SK-N-SH (cell line): Measurements from ENCODE around the gene GCM1. TPM values are rescaled to one million over a fixed set of nuclear protein-coding genes. Genes with fewer than 3 reads are reported as not detected.

ENCODE experiments used
- CTCF ChIA-PET: fragments of 300-600, 350-600 bp; formaldehyde crosslinking; extraction: SDS; loops from one replicate; lab custom pipeline; 2021; lab: Yijun Ruan, JAX
- POLR2A ChIA-PET: fragments of 350-600 bp; sonication (Branson Sonifier 250); formaldehyde crosslinking; extraction: SDS; loops from one replicate; lab custom pipeline; 2020; ENCODE audit warnings: antibody characterized with exemption, inconsistent platforms; lab: Yijun Ruan, JAX
- DNase-seq: peaks from one replicate; pipeline ENCODE4 v3.0.0; 2012
- H2AFZ ChIP-seq: fragments of 200-600 bp; sonication (generic); 2 replicates; pipeline ENCODE4 v1.8.1; 2016; ENCODE audit warnings: antibody characterized with exemption, mild to moderate bottlenecking, low read depth
- H3F3A ChIP-seq: fragments of 200-600 bp; sonication (generic); replicated peaks from 2 replicates; pipeline ENCODE3; 2016; ENCODE audit warnings: antibody characterized with exemption, mild to moderate bottlenecking; ENCODE audit not compliant: insufficient read depth
- H3K27ac ChIP-seq, 2 experiments: fragments of 200-500 bp in 1 of 2; fragments of 200-600 bp in 1 of 2; sonication (Bioruptor generic) in 1 of 2; sonication (generic), shearing (Covaris generic) in 1 of 2; 2 replicates each; pipeline versions ENCODE4 v1.5.1 to v1.6.1; 2014 to 2016; ENCODE audit warnings: low read depth in 2 of 2, inconsistent platforms in 1 of 2, low read length in 1 of 2, mild to moderate bottlenecking in 1 of 2, mixed read lengths in 1 of 2
- H3K27me3 ChIP-seq: fragments of 200-600 bp; sonication (generic), shearing (Covaris generic); 2 replicates; pipeline ENCODE4 v1.6.1; 2016; ENCODE audit warnings: mixed run types; ENCODE audit not compliant: insufficient read depth
- H3K36me3 ChIP-seq, 2 experiments: fragments of 200-500 bp in 1 of 2; fragments of 200-600 bp in 1 of 2; sonication (Bioruptor generic) in 1 of 2; sonication (generic) in 1 of 2; replicated peaks in 1 of 2; 2 replicates each; pipeline versions ENCODE3 to v1.5.1; 2014 to 2016; ENCODE audit warnings: low read length in 1 of 2, mild to moderate bottlenecking in 1 of 2; ENCODE audit not compliant: insufficient read depth in 2 of 2, control insufficient read depth in 1 of 2
- H3K4me1 ChIP-seq, 2 experiments: fragments of 200-500 bp in 1 of 2; fragments of 200-600 bp in 1 of 2; sonication (Bioruptor generic) in 1 of 2; sonication (generic), shearing (Covaris generic) in 1 of 2; 2 replicates each; pipeline versions ENCODE4 v1.5.1 to v1.6.1; 2014 to 2016; ENCODE audit warnings: low read depth in 1 of 2, low read length in 1 of 2, mixed run types in 1 of 2; ENCODE audit not compliant: insufficient read depth in 2 of 2, control insufficient read depth in 1 of 2
- H3K4me2 ChIP-seq: fragments of 200-600 bp; sonication (generic), shearing (Covaris generic); 2 replicates; pipeline ENCODE4 v1.6.1; 2017; ENCODE audit warnings: mixed run types
- H3K4me3 ChIP-seq, 2 experiments: fragments of 200-500 bp in 1 of 2; fragments of 200-600 bp in 1 of 2; sonication (Bioruptor generic) in 1 of 2; sonication (generic), shearing (Covaris generic) in 1 of 2; 2 replicates each; pipeline versions ENCODE4 v1.5.1 to v1.8.1; 2014 to 2016; ENCODE audit warnings: low read depth in 2 of 2, inconsistent platforms in 1 of 2, low read length in 1 of 2, mild to moderate bottlenecking in 1 of 2, mixed read lengths in 1 of 2, moderate library complexity in 1 of 2
- H3K79me2 ChIP-seq: fragments of 200-600 bp; sonication (generic); 2 replicates; pipeline ENCODE4 v1.8.1; 2017; ENCODE audit warnings: mild to moderate bottlenecking; ENCODE audit not compliant: insufficient read depth
- H3K9ac ChIP-seq: fragments of 200-600 bp; sonication (generic); 2 replicates; pipeline ENCODE4 v1.6.1; 2017; ENCODE audit warnings: mixed run types
- H3K9me2 ChIP-seq: fragments of 200-600 bp; sonication (generic); 2 replicates; pipeline ENCODE4 v1.6.1; 2017; ENCODE audit warnings: mixed run types
- H3K9me3 ChIP-seq: fragments of 200-600 bp; sonication (generic); 2 replicates; pipeline ENCODE4 v1.6.1; 2017; ENCODE audit warnings: mixed run types, mild to moderate bottlenecking, moderate library complexity
- H4K20me1 ChIP-seq: fragments of 200-600 bp; sonication (generic); 2 replicates; pipeline ENCODE4 v1.6.1; 2017; ENCODE audit warnings: mild to moderate bottlenecking, mixed run types; ENCODE audit not compliant: insufficient read depth
- CHD2 ChIP-seq: fragments of 150-350 bp; IDR thresholded peaks from 2 replicates; pipeline ENCODE4 v1.6.1; 2018; ENCODE audit warnings: low read length; ENCODE audit not compliant: partially characterized antibody
- ELF1 ChIP-seq: IDR thresholded peaks from 2 replicates; pipeline ENCODE4 v1.4.0; 2012
- EZH2phosphoT487 ChIP-seq: fragments of 200-600 bp; sonication (generic); IDR thresholded peaks from 2 replicates; pipeline ENCODE4 v1.6.1; 2017; ENCODE audit warnings: low read depth, mixed run types, mild to moderate bottlenecking, antibody characterized with exemption, moderate library complexity, borderline replicate concordance
- GABPA ChIP-seq: IDR thresholded peaks from 2 replicates; pipeline ENCODE4 v1.4.0; 2012; ENCODE audit warnings: low read depth, mild to moderate bottlenecking
- GATA2 ChIP-seq: sonication (generic); formaldehyde crosslinking; IDR thresholded peaks from 2 replicates; pipeline ENCODE4 v1.5.0; 2020; ENCODE audit warnings: mild to moderate bottlenecking, missing genetic modification reagents
- JUND ChIP-seq: IDR thresholded peaks from 2 replicates; pipeline ENCODE4 v1.4.0; 2012
- NFIC ChIP-seq: IDR thresholded peaks from 2 replicates; pipeline ENCODE4 v1.4.0; 2012; ENCODE audit warnings: borderline replicate concordance
- NRF1 ChIP-seq: IDR thresholded peaks from 2 replicates; pipeline ENCODE4 v1.6.1; 2012; ENCODE audit warnings: low read depth, mild to moderate bottlenecking, low read length
- POLR2AphosphoS5 ChIP-seq: IDR thresholded peaks from 2 replicates; pipeline ENCODE4 v1.6.1; 2012; ENCODE audit warnings: low read depth, low read length
- RXRA ChIP-seq: IDR thresholded peaks from 2 replicates; pipeline ENCODE4 v1.4.0; 2012; ENCODE audit warnings: low read depth, mild to moderate bottlenecking, borderline replicate concordance
- SIN3A ChIP-seq: IDR thresholded peaks from 2 replicates; pipeline ENCODE4 v1.6.1; 2012; ENCODE audit warnings: low read depth, mild to moderate bottlenecking, low read length, moderate library complexity, borderline replicate concordance
- SMC3 ChIP-seq: IDR thresholded peaks from 2 replicates; pipeline ENCODE4 v1.6.1; 2012; ENCODE audit warnings: low read depth, low read length, improper control_type of control experiment
- TEAD4 ChIP-seq: IDR thresholded peaks from 2 replicates; pipeline ENCODE4 v1.4.0; 2012; ENCODE audit warnings: mild to moderate bottlenecking, borderline replicate concordance; ENCODE audit not compliant: insufficient read depth
- YY1 ChIP-seq: IDR thresholded peaks from 2 replicates; pipeline ENCODE4 v1.4.0; 2012; ENCODE audit warnings: low read depth, mild to moderate bottlenecking
- WGBS: methylation state at CpG from one replicate; pipeline ENCODE4 v1.1.6; 2017; ENCODE audit warnings: low lambda C conversion rate; 5-methylcytosine and 5-hydroxymethylcytosine counted together
- polyA plus RNA-seq, 3 experiments: library from polyadenylated mRNA; depleted of rRNA; stranded (reverse); fragments of >200 nt; gene quantifications; 2 replicates each; pipeline ENCODE4 v1.2.3, GENCODE V29; 2012
- TF ChIP-seq, protein P1 (sequence below): fragments of 150-350 bp; IDR thresholded peaks from 2 replicates; pipeline ENCODE4 v1.6.1; 2016; ENCODE audit warnings: mild to moderate bottlenecking, low read depth, low read length
- TF ChIP-seq, protein P2 (sequence below): fragments of 200-600 bp; sonication (generic); IDR thresholded peaks from 2 replicates; pipeline ENCODE4 v1.6.1; 2017; ENCODE audit warnings: antibody characterized with exemption, mild to moderate bottlenecking, moderate library complexity
- TF ChIP-seq, protein P3 (sequence below): IDR thresholded peaks from 2 replicates; pipeline ENCODE4; 2012
- TF ChIP-seq, protein P4 (sequence below): fragments of 150-350 bp; IDR thresholded peaks from 2 replicates; pipeline ENCODE4 v1.6.1; 2017; ENCODE audit warnings: antibody characterized with exemption, low read length, low read depth, borderline replicate concordance
- TF ChIP-seq, protein P5 (sequence below): IDR thresholded peaks from 2 replicates; pipeline ENCODE4 v1.4.0; 2012; ENCODE audit warnings: low read depth, borderline replicate concordance

Gene GCM1
- polyA plus RNA-seq, 1 of the 3 experiments (the other 2 are of a cell fraction) = not detected

DNA sequence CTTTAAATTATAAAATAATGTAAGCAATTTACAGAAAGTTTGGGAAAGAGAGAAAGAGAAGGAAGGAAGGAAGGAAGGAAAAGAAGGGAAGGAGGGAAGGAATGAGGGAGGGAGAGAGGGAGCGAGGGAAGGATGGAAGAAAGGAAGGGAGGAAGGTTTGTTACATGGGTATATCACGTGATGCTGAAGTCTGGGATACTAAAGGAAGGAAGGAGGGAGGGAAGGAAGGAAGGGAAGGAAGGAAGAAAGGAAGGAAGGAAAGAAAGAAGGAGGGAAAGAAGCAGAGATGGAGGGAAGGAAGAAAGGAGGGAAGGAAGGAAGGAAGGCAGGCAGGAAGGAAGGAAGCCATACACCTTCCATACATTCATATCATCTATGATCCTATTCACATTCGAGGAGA, 48.9 kb upstream of the GCM1 start:
- POLR2A ChIA-PET = no interaction called here
- Histone ChIP-seq H3K4me1 (no peaks in the 10 kb centered on the region), H3K4me2 (no peak overlapping the region), H3F3A (no peaks in the 10 kb centered on the region), H3K9me3 (no peaks in the 10 kb centered on the region), H3K9ac (no peak overlapping the region), H3K27ac (no peak overlapping the region), H3K79me2 (no peaks in the 10 kb centered on the region), H3K9me2 (no peaks in the 10 kb centered on the region), H3K27me3 (no peaks in the 10 kb centered on the region), H2AFZ (no peak overlapping the region), H4K20me1 (no peaks in the 10 kb centered on the region), H3K4me3 (no peak overlapping the region), H3K36me3 (no peaks in the 10 kb centered on the region)
- TF ChIP-seq GATA2 (CRISPR knock-in tag) (no peak), YY1 (no peak), POLR2AphosphoS5 (no peak)
- TF ChIP-seq, protein P1, sequence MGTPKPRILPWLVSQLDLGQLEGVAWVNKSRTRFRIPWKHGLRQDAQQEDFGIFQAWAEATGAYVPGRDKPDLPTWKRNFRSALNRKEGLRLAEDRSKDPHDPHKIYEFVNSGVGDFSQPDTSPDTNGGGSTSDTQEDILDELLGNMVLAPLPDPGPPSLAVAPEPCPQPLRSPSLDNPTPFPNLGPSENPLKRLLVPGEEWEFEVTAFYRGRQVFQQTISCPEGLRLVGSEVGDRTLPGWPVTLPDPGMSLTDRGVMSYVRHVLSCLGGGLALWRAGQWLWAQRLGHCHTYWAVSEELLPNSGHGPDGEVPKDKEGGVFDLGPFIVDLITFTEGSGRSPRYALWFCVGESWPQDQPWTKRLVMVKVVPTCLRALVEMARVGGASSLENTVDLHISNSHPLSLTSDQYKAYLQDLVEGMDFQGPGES = no peak
- CTCF ChIA-PET = no interaction called here
- DNase-seq = no peak
- WGBS = 33% methylated on average over 3 of the region's 3 CpGs

DNA sequence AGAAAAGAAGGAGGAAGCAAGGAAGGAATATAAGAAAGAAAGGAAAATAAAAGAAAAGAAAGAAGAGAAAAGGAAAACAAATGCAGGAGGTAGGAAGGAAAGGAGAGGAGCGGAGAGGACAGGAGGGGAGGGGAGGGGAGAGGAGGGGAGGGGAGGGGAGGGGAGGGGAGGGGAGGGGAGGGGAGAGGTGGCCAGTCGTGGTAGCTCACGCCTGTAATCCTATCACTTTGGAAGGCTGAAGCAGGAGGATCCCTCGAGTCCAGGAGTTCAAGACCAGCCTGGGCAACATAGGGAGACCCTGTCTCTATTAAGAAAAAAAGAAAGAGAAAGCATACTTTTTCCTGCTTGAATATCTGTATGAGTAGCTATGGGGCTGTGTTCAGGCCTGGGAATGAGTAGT, 46.4 kb upstream of the GCM1 start:
- Histone ChIP-seq H3K9me2 (no peaks in the 10 kb centered on the region), H3K27ac (no peak overlapping the region), H3F3A (no peaks in the 10 kb centered on the region), H3K27me3 (no peaks in the 10 kb centered on the region), H3K4me3 (no peak overlapping the region), H3K4me2 (no peak overlapping the region), H3K9ac (no peak overlapping the region), H4K20me1 (no peaks in the 10 kb centered on the region), H3K36me3 (no peaks in the 10 kb centered on the region), H2AFZ (no peak overlapping the region), H3K4me1 (no peaks in the 10 kb centered on the region), H3K79me2 (no peaks in the 10 kb centered on the region)
- 46% methylated on average over 4 of the region's 4 CpGs for WGBS
- no peak for DNase-seq
- POLR2A ChIA-PET = no interaction called here
- CTCF ChIA-PET = no interaction called here
- TF ChIP-seq TEAD4 (no peak), NRF1 (no peak), GABPA (no peak), NFIC (no peak), SMC3 (no peak), JUND (no peak), ELF1 (no peak), SIN3A (no peak), GATA2 (CRISPR knock-in tag) (no peak), RXRA (no peak), CHD2 (no peak), YY1 (no peak), EZH2phosphoT487 (no peak)
- TF ChIP-seq, protein P2, sequence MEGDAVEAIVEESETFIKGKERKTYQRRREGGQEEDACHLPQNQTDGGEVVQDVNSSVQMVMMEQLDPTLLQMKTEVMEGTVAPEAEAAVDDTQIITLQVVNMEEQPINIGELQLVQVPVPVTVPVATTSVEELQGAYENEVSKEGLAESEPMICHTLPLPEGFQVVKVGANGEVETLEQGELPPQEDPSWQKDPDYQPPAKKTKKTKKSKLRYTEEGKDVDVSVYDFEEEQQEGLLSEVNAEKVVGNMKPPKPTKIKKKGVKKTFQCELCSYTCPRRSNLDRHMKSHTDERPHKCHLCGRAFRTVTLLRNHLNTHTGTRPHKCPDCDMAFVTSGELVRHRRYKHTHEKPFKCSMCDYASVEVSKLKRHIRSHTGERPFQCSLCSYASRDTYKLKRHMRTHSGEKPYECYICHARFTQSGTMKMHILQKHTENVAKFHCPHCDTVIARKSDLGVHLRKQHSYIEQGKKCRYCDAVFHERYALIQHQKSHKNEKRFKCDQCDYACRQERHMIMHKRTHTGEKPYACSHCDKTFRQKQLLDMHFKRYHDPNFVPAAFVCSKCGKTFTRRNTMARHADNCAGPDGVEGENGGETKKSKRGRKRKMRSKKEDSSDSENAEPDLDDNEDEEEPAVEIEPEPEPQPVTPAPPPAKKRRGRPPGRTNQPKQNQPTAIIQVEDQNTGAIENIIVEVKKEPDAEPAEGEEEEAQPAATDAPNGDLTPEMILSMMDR = no peak
- TF ChIP-seq, protein P3, sequence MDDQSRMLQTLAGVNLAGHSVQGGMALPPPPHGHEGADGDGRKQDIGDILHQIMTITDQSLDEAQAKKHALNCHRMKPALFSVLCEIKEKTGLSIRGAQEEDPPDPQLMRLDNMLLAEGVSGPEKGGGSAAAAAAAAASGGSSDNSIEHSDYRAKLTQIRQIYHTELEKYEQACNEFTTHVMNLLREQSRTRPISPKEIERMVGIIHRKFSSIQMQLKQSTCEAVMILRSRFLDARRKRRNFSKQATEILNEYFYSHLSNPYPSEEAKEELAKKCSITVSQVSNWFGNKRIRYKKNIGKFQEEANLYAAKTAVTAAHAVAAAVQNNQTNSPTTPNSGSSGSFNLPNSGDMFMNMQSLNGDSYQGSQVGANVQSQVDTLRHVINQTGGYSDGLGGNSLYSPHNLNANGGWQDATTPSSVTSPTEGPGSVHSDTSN = no peak
- TF ChIP-seq, protein P4, sequence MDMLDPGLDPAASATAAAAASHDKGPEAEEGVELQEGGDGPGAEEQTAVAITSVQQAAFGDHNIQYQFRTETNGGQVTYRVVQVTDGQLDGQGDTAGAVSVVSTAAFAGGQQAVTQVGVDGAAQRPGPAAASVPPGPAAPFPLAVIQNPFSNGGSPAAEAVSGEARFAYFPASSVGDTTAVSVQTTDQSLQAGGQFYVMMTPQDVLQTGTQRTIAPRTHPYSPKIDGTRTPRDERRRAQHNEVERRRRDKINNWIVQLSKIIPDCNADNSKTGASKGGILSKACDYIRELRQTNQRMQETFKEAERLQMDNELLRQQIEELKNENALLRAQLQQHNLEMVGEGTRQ = no peak
- TF ChIP-seq, protein P1 = no peak
- TF ChIP-seq, protein P5, sequence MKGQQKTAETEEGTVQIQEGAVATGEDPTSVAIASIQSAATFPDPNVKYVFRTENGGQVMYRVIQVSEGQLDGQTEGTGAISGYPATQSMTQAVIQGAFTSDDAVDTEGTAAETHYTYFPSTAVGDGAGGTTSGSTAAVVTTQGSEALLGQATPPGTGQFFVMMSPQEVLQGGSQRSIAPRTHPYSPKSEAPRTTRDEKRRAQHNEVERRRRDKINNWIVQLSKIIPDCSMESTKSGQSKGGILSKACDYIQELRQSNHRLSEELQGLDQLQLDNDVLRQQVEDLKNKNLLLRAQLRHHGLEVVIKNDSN = no peak
- TF ChIP-seq, all 33 proteins: peak for 0
- H3K9me3 ChIP-seq = no peaks in the 10 kb centered on the region
